Hepatocyte (in vitro differentiated cells): ENCODE data around the gene PDGFRB. TPM values are rescaled to one million over a fixed set of nuclear protein-coding genes. Genes with fewer than 3 reads are reported as not detected.

Experiments used
- DNase-seq: peaks from one replicate; pipeline ENCODE4 v3.0.0-alpha.2; 2016; ENCODE audit warnings: low spot score
- H2AFZ ChIP-seq: fragments of 200-600 bp; sonication (generic); 2 replicates; pipeline ENCODE4 v1.6.0; 2016; ENCODE audit warnings: antibody characterized with exemption, mild to moderate bottlenecking
- H3K27ac ChIP-seq: fragments of 200-600 bp; sonication (generic); 2 replicates; pipeline ENCODE4 v1.5.1; 2016; ENCODE audit warnings: mild to moderate bottlenecking
- H3K27me3 ChIP-seq: fragments of 200-600 bp; sonication (generic); 2 replicates; pipeline ENCODE4 v1.6.1; 2016
- H3K36me3 ChIP-seq: fragments of 200-600 bp; sonication (generic); replicated peaks from 2 replicates; pipeline ENCODE4 v1.5.1; 2016; ENCODE audit warnings: low read depth; ENCODE audit not compliant: insufficient read depth
- H3K4me1 ChIP-seq: fragments of 200-600 bp; sonication (generic); 2 replicates; pipeline ENCODE4 v1.5.1; 2016; ENCODE audit warnings: mild to moderate bottlenecking, moderate library complexity; ENCODE audit not compliant: insufficient read depth
- H3K4me2 ChIP-seq: fragments of 200-600 bp; sonication (generic); 2 replicates; pipeline ENCODE4 v1.6.0; 2016
- H3K4me3 ChIP-seq: fragments of 200-600 bp; sonication (generic); 2 replicates; pipeline ENCODE4 v1.5.1; 2016; ENCODE audit warnings: mild to moderate bottlenecking
- H3K79me2 ChIP-seq: fragments of 200-600 bp; sonication (generic); 2 replicates; pipeline ENCODE4 v1.6.0; 2017; ENCODE audit warnings: mild to moderate bottlenecking
- H3K9me2 ChIP-seq: fragments of 200-600 bp; sonication (generic); replicated peaks from 2 replicates; pipeline ENCODE4 v1.6.0; 2017; ENCODE audit warnings: mild to moderate bottlenecking; ENCODE audit not compliant: insufficient read depth
- H3K9me3 ChIP-seq: fragments of 200-600 bp; sonication (generic); 2 replicates; pipeline ENCODE4 v1.5.1; 2016; ENCODE audit warnings: low read depth, mild to moderate bottlenecking
- H4K20me1 ChIP-seq: fragments of 200-600 bp; sonication (generic); 2 replicates; pipeline ENCODE4 v1.6.0; 2016; ENCODE audit warnings: mild to moderate bottlenecking; ENCODE audit not compliant: insufficient read depth, poor library complexity, severe bottlenecking
- CTCF ChIP-seq: fragments of 200-600 bp; sonication (generic); IDR thresholded peaks from 2 replicates; pipeline ENCODE4 v1.5.1; 2016; ENCODE audit warnings: antibody characterized with exemption, mild to moderate bottlenecking; ENCODE audit not compliant: poor library complexity
- EZH2 ChIP-seq: fragments of 200-600 bp; sonication (generic); IDR thresholded peaks from 2 replicates; pipeline ENCODE4 v1.6.1; 2016; ENCODE audit warnings: antibody characterized with exemption, mild to moderate bottlenecking, borderline replicate concordance
- EZH2phosphoT487 ChIP-seq: fragments of 200-600 bp; sonication (generic); IDR thresholded peaks from one replicate; pipeline ENCODE4 v1.6.1; 2018; ENCODE audit warnings: antibody characterized with exemption, mild to moderate bottlenecking, low read depth, moderate library complexity; ENCODE audit not compliant: unreplicated experiment, severe bottlenecking
- WGBS: methylation state at CpG from one replicate; pipeline ENCODE4 v1.1.6; 2016; ENCODE audit warnings: low lambda C conversion rate; ENCODE audit errors: missing lambda C conversion rate; 5-methylcytosine and 5-hydroxymethylcytosine counted together
- polyA plus RNA-seq: library from polyadenylated mRNA; unstranded; fragments of >200 nt; fragmentation: Nextera tagmentation; extraction: Ambion mirVana; gene quantifications from 2 replicates; pipeline ENCODE4 v1.2.1, GENCODE V29; 2016
- total RNA-seq: library from RNA; depleted of rRNA; stranded (reverse); fragments of >200 nt; gene quantifications from 2 replicates; pipeline ENCODE4 v1.2.3, GENCODE V29; 2014

PDGFRB gene
- total and polyA plus RNA-seq, 2 experiments from 2014 or later = 55.1 to 55.2 TPM

GRCh38 chr5:150179019-150179620 is 23.5 kb upstream of the PDGFRB start:
- Histone ChIP-seq H3K4me1 (peaks cover 13% of the 10 kb centered on the region), H3K79me2 (peaks cover 16% of the 10 kb centered on the region), H3K4me2 (no peak overlapping the region), H4K20me1 (no peaks in the 10 kb centered on the region), H3K9me2 (no peaks in the 10 kb centered on the region), H3K27me3 (no peaks in the 10 kb centered on the region), H3K9me3 (no peaks in the 10 kb centered on the region), H2AFZ (no peak overlapping the region), H3K4me3 (no peak overlapping the region), H3K27ac (no peak overlapping the region), H3K36me3 (no peaks in the 10 kb centered on the region)
- no peak for TF ChIP-seq EZH2
- WGBS = 92% methylated on average over 7 of the region's 7 CpGs
- no peak for DNase-seq

GRCh38 chr5:150178262-150178661 is 22.6 kb upstream of the PDGFRB start:
- H3K9me2 ChIP-seq = no peaks in the 10 kb centered on the region
- H3K4me3 ChIP-seq = no peak overlapping the region
- TF ChIP-seq CTCF (no peak), EZH2 (no peak), EZH2phosphoT487 (no peak)
- no peak overlapping the region for H3K27ac ChIP-seq
- no peak overlapping the region for H2AFZ ChIP-seq
- no peaks in the 10 kb centered on the region for H3K9me3 ChIP-seq
- DNase-seq = no peak
- H3K79me2 ChIP-seq = peaks cover 21% of the 10 kb centered on the region
- H3K36me3 ChIP-seq = no peaks in the 10 kb centered on the region
- WGBS = 66% methylated on average over 4 of the region's 4 CpGs
- H3K4me2 ChIP-seq = no peak overlapping the region
- peaks cover 13% of the 10 kb centered on the region for H3K4me1 ChIP-seq
- H4K20me1 ChIP-seq = no peaks in the 10 kb centered on the region
- no peaks in the 10 kb centered on the region for H3K27me3 ChIP-seq

DNA sequence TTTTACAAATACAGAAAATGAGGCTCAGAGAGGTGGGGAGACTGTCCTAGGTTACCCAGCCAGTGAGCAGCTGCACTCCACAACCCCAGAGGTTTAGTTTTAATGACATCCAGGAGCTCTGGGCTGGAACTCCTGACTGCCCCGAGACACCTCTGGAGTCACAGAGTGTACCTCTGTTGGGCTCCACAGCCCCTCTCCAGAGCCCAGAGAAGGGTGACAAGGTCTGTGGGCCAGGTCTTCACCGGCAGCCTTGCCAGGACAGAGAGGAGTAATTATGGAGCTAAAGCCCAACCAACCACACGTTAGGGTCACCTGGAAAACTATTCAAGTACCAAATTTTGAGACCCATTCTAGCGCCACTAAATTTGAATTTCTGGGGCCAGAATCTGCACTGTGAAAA is 22.1 kb upstream of the PDGFRB start:
- TF ChIP-seq EZH2phosphoT487 = no peak
- no peak for TF ChIP-seq CTCF
- no peak for TF ChIP-seq EZH2
- 82% methylated on average over 4 of the region's 4 CpGs for WGBS
- Histone ChIP-seq H3K36me3 (no peaks in the 10 kb centered on the region), H3K79me2 (peaks cover 21% of the 10 kb centered on the region), H3K9me2 (no peaks in the 10 kb centered on the region), H3K4me1 (peaks cover 18% of the 10 kb centered on the region), H3K27ac (no peak overlapping the region), H4K20me1 (no peaks in the 10 kb centered on the region), H3K4me2 (no peak overlapping the region), H3K4me3 (no peak overlapping the region), H2AFZ (no peak overlapping the region), H3K27me3 (no peaks in the 10 kb centered on the region), H3K9me3 (no peaks in the 10 kb centered on the region)
- no peak for DNase-seq

GRCh38 chr5:150176745-150177477 is 21.3 kb upstream of the PDGFRB start:
- Histone ChIP-seq H3K9me3 (no peaks in the 10 kb centered on the region), H3K79me2 (peaks cover 25% of the 10 kb centered on the region), H3K27me3 (no peaks in the 10 kb centered on the region), H4K20me1 (no peaks in the 10 kb centered on the region), H3K27ac (no peak overlapping the region), H3K4me2 (no peak overlapping the region), H2AFZ (no peak overlapping the region), H3K9me2 (no peaks in the 10 kb centered on the region), H3K36me3 (no peaks in the 10 kb centered on the region), H3K4me3 (no peak overlapping the region), H3K4me1 (peaks cover 26% of the 10 kb centered on the region)
- DNase-seq = no peak
- TF ChIP-seq CTCF (no peak), EZH2 (no peak), EZH2phosphoT487 (no peak)
- 76% methylated on average over 8 of the region's 8 CpGs for WGBS
